Measurements from ENCODE around the gene KAT2A.

DNA sequence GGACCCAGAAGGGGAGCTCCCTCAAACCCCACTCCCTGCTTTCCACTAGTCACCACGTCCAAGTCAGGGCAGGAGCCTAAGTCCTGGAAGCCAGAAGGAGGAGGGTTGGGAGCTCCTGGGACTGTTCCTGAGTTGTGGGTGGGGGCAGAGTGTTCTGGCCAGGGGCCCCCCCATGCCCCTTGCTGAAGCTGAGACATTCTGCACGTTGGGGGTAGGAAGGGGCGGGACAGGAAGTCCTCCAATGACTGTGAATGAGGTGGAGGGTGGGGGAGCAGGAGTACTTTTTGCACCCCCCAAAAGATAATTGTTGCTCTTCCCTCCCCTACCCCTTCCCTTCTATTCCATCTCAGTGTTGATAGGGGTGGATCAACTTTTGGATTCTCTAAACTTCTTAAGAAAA, 49.4 kb downstream of the KAT2A start:
- no peak for TF ChIP-seq POLR2A (IDR thresholded peaks at IDR 0.05)
- TF ChIP-seq EP300 (IDR thresholded peaks at IDR 0.05): no peak
- TF ChIP-seq, protein P1, sequence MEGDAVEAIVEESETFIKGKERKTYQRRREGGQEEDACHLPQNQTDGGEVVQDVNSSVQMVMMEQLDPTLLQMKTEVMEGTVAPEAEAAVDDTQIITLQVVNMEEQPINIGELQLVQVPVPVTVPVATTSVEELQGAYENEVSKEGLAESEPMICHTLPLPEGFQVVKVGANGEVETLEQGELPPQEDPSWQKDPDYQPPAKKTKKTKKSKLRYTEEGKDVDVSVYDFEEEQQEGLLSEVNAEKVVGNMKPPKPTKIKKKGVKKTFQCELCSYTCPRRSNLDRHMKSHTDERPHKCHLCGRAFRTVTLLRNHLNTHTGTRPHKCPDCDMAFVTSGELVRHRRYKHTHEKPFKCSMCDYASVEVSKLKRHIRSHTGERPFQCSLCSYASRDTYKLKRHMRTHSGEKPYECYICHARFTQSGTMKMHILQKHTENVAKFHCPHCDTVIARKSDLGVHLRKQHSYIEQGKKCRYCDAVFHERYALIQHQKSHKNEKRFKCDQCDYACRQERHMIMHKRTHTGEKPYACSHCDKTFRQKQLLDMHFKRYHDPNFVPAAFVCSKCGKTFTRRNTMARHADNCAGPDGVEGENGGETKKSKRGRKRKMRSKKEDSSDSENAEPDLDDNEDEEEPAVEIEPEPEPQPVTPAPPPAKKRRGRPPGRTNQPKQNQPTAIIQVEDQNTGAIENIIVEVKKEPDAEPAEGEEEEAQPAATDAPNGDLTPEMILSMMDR (IDR thresholded peaks at IDR 0.05): no peak
